ENCODE measurements around the gene MAP1S. TPM values are rescaled to one million over a fixed set of nuclear protein-coding genes. Genes with fewer than 3 reads are reported as not detected.

The MAP1S gene, protein sequence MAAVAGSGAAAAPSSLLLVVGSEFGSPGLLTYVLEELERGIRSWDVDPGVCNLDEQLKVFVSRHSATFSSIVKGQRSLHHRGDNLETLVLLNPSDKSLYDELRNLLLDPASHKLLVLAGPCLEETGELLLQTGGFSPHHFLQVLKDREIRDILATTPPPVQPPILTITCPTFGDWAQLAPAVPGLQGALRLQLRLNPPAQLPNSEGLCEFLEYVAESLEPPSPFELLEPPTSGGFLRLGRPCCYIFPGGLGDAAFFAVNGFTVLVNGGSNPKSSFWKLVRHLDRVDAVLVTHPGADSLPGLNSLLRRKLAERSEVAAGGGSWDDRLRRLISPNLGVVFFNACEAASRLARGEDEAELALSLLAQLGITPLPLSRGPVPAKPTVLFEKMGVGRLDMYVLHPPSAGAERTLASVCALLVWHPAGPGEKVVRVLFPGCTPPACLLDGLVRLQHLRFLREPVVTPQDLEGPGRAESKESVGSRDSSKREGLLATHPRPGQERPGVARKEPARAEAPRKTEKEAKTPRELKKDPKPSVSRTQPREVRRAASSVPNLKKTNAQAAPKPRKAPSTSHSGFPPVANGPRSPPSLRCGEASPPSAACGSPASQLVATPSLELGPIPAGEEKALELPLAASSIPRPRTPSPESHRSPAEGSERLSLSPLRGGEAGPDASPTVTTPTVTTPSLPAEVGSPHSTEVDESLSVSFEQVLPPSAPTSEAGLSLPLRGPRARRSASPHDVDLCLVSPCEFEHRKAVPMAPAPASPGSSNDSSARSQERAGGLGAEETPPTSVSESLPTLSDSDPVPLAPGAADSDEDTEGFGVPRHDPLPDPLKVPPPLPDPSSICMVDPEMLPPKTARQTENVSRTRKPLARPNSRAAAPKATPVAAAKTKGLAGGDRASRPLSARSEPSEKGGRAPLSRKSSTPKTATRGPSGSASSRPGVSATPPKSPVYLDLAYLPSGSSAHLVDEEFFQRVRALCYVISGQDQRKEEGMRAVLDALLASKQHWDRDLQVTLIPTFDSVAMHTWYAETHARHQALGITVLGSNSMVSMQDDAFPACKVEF
- 10 to 100 TPM; 32.2 to 44.4 (median 35.3) TPM for polyA plus RNA-seq (ENCODE audit: insufficient read length in 4 of 4)

DNA sequence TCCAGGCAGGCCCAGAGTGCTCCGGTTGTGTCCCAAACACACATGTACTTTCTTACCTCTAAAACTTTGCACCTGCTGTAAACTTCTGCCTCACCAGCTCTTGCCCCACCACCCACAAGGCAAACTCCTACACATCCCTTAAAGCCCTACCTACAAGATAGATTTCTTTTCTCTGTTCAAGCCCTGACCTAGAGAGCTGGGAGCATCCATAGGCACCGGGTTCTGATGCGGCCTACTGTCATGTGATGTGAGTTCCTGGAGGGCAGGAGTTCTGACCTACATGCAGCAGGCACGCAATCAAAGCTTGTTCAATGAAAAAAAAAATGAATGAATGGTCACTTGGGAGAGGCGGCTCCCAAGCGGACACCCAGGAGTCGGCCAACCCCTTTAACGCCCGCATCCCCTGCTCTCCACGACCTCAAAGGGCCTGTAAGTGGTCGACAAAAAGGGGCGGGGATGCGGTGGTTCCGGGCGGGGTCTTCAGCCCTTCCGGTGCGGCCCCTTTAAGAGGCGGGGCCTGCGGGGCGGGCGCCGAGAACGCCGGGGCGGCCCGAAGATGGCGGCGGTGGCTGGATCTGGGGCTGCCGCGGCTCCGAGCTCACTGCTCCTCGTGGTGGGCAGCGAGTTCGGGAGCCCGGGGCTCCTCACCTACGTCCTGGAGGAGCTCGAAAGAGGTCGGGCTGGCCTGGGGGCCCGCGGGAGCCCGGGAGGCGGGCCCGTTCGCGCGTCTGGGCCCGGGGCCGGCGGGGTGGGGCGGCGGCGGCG is at the start of gene MAP1S:
TSS of gene MAP1S (plus strand) at position 534 of the 765 bp plus-strand sequence. CDS start at position 557, 23 bp downstream.
- peak in 3 of 4 donors; percentile 35 to 41 (median 39) for DNase-seq (ENCODE audit: low read depth in 4 of 4, low spot score in 3 of 4)

DNA sequence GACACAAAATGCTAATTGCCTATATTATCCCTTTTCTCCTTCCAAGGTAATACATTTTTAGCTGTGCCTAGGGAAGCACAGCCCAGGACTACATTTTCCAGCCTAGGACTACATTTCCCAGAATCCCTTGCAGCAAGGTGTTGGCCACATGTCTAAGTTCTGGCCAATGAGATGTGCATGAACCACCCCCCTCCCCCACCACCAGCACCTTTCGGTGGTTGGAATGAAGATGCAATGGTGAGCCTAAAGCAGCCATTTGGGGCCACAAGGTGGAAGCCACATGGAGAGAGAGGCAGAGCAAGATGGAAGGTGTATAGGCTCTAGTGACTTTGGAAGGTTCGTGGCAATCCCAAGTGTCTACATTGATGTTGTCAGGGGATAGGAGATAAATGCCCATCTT is 47.4 kb upstream of the MAP1S start:
- DNase-seq (ENCODE audit: low read depth in 4 of 4, low spot score in 3 of 4) = no peak

DNA sequence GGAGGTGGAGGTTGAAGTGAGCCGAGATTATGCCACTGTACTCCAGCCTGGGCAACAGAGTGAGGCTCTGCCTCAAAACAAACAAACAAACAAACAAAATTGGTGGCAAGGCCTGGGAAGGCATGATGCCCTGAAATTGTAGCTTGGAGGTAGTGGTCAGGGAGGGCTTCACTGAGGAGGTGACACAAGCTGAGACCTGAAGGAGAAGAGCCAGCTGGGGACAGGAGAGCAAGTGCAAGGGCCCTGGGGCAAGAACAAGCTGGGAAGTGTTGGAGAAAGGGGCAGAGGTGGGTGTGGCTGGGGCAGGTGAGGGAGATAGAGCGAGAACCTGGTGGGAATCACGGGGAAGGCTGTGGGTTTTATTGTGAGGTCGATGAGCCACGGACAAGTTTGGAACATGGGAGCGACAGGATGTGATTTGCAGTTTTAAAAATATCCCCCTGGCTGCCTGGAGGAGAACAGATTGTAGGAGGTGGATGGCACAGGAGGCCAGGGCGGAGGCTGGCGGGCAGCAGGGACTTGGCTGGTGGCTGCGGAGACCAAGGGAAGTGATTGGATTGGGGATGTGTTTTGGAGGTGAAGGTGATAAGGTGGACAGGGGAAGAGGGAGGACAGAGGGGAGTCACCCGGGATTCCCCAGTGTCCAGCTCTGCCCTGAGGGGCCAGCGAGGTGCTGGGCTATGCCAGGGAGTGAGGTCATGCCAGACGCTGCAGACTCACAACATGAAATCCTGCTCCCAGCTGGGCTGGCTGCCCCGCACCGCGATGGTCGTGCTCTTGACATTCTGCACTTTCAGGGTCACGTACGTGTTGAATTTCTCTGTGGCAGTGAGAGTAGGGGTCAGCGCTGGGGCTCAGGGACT is 45.1 kb upstream of the MAP1S start:
- no peak for DNase-seq (ENCODE audit: low read depth in 4 of 4, low spot score in 3 of 4)

DNA sequence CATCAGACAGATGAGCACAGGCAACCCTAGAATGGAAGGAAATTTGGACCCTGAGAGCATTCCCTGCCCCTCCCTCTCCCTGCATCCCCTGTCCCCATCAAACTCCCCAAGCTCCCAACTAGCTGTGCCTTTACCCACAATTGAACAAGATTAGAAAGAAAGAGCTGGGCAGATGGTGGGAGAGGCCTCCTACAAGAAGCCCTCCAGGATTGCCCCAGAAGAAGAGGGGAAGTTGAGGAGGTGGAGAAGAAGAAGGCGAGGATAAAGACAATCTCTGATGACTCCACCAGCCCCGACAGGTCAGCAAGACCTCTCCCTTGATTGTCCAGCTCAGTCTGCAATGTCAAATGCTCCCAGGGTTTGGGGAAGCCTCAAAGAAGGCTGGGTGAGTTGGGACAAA is 43.0 kb upstream of the MAP1S start:
- no peak for DNase-seq (ENCODE audit: low read depth in 4 of 4, low spot score in 3 of 4)

DNA sequence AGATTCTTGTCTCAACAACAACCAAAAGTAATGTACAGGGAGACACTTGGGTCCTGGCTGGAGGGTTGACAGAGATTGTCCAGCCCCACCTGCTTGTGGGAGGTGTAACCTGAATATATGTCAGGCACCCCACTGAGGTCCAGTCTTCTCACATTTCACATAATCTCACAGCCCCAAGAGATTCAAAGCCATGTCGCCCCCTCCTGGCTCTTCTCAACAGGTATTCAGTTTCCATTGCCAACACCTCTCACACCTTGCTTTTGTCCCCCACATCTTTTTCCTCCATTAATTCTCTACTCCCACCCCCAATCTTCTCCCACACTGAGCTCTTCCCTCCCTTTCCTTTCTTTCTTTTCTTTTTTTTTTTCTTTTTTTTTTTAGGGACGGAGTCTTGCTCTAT is 42.3 kb upstream of the MAP1S start:
- DNase-seq (ENCODE audit: low read depth in 4 of 4, low spot score in 3 of 4) = no peak

DNA sequence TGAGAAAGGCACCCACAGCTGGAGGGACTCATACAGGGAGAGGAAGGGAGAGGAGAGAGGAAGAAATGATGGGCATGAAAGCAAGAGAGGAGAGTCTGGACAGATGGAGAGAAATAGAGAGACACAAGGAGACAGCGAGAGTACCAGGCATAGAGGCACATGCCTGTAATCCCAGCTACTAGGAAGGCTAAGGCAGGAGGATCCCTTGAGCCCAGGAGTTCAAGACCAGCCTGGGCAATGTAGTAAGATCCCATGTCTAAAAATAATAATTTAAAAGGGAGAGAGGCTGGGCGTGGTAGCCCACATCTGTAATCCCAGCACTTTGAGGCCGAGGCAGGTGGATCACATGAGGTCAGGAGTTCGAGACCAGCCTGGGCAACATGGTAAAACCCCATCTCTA is 40.4 kb upstream of the MAP1S start:
- no peak for DNase-seq (ENCODE audit: low read depth in 4 of 4, low spot score in 3 of 4)

DNA sequence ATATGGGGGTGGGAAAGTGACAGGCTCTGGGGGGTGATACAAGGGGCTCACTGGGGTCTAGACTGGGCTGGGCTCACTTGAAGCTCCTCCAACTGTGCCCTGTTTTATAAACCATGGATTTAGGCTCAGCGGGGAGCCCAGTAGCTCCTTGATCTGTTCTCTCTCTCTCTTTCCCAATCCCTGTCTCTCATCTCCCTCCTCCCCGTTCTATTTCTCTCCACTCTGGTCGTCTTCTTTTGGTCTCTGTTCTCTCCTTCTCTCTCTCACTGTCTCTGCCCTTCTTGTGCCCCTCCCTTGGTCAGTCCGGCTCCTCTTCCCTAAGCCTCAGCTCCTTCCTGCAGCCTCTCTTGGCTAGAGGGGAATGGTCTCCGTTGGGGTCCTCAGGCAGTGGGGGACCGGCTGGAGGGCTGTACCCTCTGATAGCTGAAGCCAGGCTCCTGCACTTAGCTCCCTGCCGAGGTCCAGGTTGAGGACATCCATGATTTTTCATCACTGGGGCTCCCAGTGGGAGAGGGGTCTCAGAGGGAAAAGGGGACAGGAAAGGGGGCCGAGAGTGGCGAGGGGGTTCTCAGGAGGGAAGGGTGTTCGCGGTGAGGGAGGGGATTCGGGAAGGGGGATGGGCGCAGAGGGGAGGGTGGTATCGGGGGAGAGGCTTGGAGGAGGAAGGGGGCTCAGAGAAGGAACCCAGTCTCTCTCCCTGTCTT is 39.6 kb upstream of the MAP1S start:
- DNase-seq (ENCODE audit: low read depth in 4 of 4, low spot score in 3 of 4) = no peak

DNA sequence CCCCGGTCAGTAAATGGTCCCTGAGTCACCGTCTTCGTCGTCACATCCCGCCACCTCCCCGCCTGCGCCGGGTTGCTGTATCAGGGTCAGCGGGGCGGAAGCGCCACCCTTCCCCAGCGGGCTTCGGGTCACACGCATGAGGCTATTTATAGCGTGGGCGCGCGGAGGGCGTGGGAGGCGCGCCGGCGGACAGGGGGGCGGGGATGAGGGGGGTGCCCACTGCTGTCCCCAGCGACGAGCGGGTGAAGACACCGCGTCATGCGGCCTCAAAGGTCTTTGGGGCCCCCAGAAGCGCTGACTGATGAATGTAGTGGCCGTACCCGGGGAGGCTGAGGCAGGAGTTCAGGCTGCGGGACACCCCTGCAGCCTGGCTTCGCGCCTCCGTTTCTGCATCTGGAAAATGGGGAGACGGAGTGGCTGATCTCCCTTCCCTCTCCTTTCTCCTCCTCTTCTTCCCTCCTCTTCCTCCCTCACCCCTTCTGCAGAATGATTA is 39.0 kb upstream of the MAP1S start:
- DNase-seq (ENCODE audit: low read depth in 4 of 4, low spot score in 3 of 4) = no peak

DNA sequence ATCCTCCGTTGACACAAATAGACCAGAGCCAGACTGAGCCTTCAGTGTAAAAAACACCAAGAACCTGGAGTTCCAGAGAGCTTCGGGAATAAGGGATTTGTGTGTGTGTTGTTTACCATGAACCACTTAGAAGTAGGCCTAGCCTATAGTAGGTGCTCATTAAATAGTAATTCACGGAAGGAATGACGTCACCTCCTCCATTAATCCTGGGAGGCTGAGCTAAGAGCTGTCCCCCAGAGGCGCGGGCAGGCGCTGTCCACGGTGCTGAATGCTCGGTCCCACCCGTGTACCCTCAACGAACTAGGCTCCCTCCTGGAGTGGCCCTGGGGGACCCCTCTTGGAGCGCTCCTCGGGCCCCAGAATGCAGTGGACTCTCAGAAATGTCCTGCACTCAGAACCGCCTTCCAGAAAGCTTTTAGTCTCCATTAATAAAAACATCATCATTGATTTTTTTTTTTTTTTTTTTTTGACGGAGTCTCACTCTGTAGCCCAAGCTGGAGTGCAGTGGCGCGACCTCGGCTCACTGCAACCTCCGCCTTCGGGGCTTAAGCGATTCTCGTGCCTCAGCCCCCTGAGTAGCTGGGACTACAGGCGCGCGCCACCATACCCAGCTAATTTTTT is 37.7 kb upstream of the MAP1S start:
- no peak for DNase-seq (ENCODE audit: low read depth in 4 of 4, low spot score in 3 of 4)

DNA sequence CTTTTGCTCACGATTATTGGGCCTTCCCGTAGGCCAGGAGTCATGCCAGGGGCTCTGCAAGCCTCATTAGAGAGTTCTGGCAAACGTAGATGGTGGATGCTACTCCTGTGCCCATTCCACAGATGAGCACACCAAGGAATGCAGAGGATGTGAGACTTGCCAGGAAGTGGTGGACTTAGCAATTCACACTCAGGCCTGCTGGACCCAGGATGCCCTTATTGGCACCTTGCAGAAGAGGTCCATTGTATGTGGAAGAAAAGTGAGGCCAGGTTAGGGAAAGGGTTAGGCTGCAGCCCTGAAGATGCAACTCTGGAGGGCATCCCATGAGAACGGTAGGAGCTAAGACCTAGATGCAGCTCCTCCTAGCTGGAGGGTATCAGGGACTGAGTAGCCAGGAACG is 37.0 kb upstream of the MAP1S start:
- no peak for DNase-seq (ENCODE audit: low read depth in 4 of 4, low spot score in 3 of 4)

DNA sequence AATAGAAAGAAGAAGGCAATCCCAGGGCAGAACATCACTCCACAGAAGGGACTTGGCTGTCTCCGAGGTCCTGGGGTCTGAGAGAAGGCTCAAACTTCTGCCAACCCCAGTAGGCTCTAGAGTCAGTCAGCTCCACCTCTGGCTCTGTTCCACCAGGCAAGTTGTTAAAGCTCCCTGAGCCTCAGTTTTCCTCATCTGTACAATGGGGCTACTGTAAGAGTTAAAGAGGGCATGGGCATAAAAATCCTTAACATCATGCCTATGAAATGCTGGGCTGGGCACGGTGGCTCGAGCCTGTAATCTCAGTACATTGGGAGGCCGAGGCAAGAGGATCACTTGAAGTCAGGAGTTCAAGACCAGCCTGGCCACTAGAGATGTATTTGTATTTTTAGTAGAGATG is 36.2 kb upstream of the MAP1S start:
- no peak for DNase-seq (ENCODE audit: low read depth in 4 of 4, low spot score in 3 of 4)

DNA sequence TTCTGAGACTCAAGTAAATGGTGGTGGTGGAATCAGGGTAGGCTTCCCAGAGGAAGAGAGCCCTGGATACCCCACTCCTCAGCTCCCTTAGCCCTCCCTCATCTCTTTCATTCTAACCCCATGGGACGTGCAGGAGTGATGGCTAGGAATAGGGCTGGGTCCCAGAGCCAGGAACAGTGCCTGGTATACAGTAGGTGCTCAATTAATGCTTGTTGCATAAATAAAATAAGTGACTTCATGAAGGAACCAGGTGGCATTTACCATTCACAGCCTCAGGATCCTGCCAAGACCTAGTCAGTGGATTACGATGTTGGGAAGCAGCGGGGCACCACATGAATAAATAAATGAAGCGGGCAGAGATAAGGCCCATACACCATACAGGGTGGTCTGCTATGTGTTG is 35.0 kb upstream of the MAP1S start:
- DNase-seq (ENCODE audit: low read depth in 4 of 4, low spot score in 3 of 4) = no peak

DNA sequence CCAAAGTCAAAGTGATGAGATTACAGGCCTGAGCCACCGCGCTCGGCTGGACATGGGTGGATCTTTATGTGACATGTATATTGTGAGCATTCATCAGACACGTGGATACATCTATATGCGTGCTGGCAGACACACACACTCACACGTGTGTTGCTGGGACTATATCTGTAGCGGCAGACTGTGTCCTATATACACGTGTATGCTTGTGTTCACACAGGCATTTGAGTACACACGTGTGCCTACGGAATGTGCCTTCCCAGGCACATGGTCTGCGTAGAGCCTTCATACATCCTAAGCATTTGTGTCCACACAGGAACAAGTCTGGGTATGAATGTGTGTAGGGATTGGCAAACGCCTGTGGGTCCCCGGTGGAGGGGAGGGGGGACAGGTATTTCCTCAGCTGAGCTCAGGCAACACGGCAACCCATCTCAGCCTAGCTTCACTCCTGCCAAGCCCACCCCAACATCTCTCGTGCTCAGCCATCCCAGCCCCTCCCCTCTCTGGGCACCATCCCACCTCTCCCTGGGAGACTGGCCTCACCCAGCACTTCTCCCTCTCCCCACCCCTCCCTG is 33.7 kb upstream of the MAP1S start:
- DNase-seq (ENCODE audit: low read depth in 4 of 4, low spot score in 3 of 4) = no peak

DNA sequence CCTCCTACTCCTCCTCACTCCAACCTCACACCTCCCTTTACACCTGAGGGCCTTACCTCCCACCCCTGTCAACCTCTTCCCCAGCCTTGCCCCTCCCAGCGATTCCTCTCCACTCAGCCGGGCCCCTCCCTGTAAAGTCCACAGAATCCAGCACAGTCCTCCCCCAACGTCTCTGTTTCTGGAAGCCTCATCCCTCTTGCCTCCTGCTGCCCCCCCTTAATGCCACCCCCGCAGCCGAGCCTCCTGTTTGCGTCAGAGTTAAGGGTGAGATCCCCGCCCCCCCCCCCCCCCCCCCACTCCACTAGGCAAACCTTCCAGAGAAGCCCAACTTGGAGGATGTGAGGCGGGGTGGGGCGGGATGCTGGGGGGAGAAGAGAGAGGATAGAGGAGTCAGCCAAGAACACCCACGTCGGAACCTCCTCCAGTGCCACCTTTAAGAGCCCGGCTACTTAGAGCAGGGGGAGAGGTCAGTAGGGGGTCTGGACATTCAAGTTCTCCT is 33.2 kb upstream of the MAP1S start:
- DNase-seq (ENCODE audit: low read depth in 4 of 4, low spot score in 3 of 4) = no peak

DNA sequence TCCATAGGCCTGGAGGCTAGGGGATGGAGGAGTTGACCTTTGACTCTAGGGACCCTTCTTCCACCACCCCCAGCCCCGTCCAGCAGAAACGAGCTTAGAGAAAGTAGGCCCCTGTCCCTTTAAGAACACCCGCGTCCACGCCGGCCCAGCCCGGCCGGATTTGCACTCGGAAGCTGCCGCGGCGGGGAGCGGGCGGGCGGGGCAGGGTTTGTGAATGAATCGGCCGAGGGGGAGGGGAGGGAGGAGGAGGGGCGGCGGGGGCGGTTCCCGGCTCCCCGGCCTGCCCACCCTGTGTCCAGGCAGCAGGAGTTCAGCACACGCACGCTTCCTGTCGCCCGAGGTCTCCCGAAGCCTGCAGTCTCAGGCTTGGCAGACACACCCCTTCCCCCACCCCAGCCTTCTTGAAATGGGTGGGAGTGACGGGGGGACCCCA is 32.7 kb upstream of the MAP1S start:
- DNase-seq (ENCODE audit: low read depth in 4 of 4, low spot score in 3 of 4) = no peak

DNA sequence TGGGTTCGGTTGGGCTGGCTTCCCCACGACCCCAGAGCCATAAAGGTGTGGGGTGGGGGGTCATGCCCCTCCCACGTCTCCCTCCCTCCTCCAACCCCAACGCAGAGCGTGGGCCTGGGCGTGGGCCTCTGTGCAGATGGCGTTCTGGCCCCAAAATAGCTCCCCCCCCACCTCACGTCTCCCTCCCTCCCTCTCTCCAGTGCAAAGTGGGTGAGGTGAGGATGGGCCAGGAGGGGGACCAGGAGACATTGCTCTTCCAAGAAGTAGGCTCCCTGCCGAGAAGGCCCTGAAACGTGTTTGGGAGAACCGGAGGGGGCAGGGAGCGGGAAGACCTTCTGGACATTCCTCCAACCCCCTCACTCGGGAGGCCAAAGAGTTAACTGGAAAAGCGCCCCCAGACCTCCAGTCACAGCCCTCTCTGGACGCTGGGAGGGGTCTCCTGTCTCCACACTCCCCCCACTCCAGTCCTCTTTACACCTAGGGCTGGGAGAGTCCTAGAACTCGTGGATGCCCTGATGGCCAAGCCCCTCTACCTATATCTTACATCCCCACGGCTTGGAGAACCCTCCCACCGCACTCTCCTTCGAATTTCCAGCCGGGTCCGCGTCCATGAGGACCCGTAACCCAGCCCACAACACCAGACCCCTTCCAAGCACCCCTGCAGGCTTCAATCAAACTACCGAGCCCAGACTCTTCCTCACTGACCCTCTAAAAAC is 32.0 kb upstream of the MAP1S start:
- DNase-seq (ENCODE audit: low read depth in 4 of 4, low spot score in 3 of 4) = no peak
